ENCODE results near the gene TTC31.

DNA sequence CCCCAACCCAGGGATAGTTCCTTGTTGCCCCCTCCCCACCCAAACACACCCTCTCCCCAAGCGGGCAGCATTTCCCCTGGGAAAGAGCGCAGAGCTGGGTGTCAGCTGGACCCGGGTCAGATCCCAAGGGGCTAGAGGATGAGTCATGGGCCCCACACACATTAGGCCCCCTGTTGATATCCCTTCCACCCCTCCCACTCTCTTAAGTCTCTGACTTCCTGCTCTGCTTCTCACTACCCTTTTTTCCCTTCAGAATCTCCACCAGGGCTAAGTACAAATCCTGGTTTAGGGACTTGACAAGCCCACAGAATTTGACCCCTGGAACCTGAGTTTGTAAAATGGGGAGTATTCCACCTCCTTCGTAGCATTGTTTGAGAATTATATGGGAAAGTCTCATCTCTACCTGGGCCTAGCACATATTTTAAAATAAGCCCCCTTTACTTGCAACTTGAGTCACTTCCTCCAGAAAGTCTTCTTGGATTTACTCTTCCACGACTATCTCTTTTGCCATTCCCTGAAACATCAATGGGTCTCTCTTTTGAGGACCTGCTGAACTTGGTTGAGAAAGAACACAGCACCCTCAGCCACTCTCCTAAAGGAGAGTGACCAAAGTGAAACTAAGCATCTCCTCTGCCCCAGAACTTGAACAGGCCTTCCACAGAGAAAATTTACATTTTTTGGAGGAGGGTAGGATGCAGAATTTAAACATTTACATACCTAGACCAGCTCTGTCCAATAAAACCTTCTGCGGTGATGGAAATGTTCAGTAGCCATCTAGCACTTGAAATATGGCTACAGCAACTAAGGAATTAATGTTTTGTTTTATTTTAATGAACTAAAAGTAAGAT lies 45.8 kb upstream of the TTC31 start:
- TF ChIP-seq EZH2 (IDR thresholded peaks at IDR 0.05; ENCODE audit: insufficient read depth, poor library complexity, severe bottlenecking) (no peak), EZH2phosphoT487 (IDR thresholded peaks at IDR 0.05; ENCODE audit: insufficient read depth, low read depth) (no peak)

Data from GM23248 (cell line).